LNCAP (cell line): Measurements from ENCODE around the gene MRPL43.

Experiments
- CTCF ChIP-seq: fragments of 450-650 bp; IDR thresholded peaks from 2 replicates; pipeline ENCODE4 v1.5.1; 2017; ENCODE audit warnings: mild to moderate bottlenecking

The MRPL43 gene

GRCh38 chr10:100986952-100987684 is at the start of gene MRPL43, which contains the start of gene TWNK:
Gene MRPL43 (minus strand): TSS chr10:100987497. CDS start chr10:100987443, 54 bp downstream.
Gene TWNK (plus strand): TSS chr10:100987543. CDS start chr10:100988211, 668 bp downstream.
- no peak for TF ChIP-seq CTCF

- no peak for TF ChIP-seq CTCF
Observed at GRCh38 chr10:101036726-101037125, 49.4 kb upstream of the MRPL43 start.

- no peak for TF ChIP-seq CTCF
Observed at GRCh38 chr10:101035916-101036702, 48.8 kb upstream of the MRPL43 start.

- no peak for TF ChIP-seq CTCF
Observed at GRCh38 chr10:101035314-101035713, 48.0 kb upstream of the MRPL43 start.

GRCh38 chr10:101033276-101033675 is 46.0 kb upstream of the MRPL43 start:
- TF ChIP-seq CTCF = no peak

- TF ChIP-seq CTCF = no peak
Observed at GRCh38 chr10:101032637-101033224, 45.4 kb upstream of the MRPL43 start.

- TF ChIP-seq CTCF = no peak
Observed at GRCh38 chr10:101031796-101032636, 44.7 kb upstream of the MRPL43 start.
